DMS 273 treated with DMSO at 0.1 percent for 48 hours (cell line): ENCODE data around the gene DAB1.

Experiments
- DNase-seq: peaks from one replicate; lab custom pipeline; 2025; lab: John Stamatoyannopoulos, UW

DAB1 gene

DNA sequence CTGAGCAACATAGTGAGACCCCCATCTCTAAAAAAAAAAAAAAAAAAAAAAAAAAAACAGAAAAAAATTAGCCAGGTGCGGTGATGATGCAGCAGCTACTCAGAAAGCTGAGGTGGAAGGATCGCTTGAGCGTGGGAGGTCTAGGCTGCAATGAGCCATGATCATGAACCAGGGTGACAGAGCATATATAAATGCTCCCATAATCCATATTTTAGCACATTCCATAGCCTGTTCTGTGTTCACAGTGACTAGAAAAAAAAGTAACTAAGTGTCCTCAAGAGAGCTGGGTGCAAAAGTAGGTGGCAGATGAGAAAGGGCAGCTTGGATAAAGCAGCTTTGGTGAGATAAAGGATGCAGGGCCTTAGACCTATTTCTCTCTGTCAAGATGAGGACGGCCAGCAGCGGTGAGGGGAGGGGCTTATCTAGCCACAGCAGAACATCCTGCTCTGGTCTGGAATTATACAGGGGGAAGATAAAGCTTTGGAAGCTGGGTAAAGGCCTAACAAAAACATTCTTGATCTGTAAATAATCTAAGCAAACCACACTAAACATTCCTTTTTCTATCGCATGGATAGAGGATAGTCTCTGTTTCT is 205.3 kb downstream of the DAB1 start:
- no peak for DNase-seq

DNA sequence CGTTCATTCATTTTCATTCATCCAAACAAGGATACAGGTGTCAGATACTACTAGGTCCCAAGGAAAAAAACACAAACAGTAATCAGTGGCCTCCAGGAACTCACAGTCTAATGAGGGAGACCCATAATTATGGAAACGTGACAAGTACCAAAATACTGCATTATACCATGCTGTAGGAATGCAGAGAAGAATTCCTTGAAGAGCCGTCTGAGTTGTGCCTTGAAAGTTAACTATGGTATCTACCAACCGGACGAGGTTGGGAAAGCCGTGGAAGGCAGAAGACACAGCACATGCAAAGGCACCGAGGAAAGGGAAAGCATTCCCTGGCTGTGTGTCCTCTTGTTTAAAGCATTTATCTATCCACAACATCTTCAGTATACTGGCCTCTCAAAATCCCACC is 206.0 kb downstream of the DAB1 start:
- DNase-seq, result no peak

DNA sequence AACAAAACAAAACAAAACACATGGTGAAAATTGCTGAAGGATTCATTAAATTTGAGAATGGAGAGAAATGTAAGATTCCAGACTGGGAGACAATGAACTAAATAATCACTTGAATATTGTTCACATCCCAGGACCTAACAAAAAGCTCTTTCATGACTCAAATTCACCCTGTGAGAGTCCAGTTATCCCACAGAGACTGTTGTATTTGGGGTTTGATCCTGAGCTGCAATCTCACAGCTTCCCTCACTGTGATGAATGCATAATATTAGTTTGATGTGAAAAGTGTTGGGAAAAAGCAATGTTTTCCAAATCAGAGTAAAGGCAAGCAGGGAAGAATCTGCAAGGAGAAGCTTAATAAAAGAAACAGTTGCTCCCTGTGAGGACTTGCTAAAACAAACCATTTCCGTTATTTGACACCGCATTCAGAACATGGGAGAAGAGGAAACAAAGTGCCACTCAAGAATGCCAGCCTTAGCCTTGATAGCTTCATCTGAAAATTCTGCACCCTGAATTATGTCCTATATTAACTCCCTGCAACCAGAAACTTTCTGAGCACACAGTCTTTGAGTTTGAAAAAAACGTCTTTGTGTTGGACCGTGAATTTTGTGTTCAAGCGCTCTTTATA is 208.8 kb downstream of the DAB1 start:
- no peak for DNase-seq

DNA sequence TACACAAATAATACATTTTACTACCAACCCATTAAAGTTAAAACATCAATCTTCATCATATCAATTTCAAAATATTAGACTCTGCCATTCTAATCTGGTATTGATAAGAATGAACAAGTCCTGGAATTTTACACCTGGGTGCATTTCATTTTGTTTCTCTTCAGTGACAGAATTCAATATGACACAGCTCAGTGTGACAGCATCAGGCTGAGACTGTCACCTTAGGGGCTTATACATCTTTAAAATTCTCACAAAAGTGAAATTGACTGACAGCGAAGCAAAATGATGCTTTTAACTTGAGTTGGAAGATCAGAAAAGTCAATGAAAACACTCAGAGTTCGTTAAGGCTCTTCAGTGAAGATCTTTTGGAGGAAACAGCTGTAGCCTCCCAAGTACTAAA is 213.0 kb downstream of the DAB1 start:
- no peak for DNase-seq

DNA sequence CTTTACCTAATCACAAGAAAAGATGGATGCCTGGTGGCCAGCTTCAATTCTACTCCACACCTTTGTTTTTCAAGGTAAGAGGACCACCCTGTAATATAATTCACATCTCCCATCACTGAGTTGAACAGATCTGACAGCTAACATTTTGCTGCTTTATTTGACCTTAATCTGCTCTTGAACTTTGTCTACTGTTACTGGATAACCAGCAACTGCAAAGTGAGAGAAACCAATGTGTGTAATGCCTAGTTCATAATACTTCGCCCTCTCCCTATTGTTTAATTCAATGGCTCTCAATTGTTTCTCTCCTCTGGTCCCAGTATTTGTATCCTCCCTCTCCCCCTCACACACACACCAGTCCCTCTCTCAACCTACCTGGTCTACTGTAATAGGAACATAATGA is 214.4 kb downstream of the DAB1 start:
- DNase-seq, result no peak

DNA sequence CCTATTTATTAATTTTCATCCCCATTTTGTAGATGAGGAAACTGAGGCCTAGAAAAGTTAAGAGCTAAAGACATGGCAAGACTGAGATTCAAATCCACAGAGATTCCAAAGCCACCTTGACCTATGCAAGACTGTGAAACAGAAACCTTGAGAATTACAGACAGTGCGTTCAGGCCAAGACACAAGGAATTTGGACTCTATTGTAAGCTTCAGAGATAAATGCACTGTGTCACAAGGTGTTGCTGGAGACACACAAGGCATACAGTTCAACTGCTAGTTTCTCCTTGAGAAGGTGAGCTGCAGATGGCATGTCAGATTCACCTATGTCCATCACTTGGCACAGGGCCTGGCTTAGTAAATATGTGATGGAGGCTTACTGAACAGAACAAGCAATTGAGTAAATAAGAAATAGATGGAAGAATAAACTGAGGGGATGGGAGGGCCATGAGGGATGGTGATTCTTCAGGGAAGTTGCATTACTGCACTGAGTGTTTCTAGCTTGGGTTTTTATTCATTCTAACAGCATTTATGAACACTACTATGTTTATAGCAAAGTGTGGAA is 215.0 kb downstream of the DAB1 start:
- no peak for DNase-seq

DNA sequence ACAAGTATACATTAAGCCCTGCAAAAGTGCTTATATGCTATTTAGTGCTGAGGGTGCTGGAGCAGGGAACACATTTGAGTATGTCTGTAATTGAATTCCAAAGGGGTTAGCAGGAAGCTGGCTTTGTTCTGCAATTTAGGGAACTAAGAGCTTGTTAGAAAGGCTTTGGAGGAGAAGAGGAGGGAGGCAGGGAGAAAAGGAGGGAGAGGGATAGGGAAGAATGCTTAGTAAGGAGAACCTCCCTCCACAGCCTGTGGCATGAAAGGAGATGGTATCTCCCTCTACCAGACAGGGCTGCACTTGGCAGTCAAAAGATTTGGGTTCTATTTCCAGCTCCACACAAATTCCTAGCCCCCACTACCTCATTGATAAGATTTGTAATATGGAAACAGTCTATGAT is 217.8 kb downstream of the DAB1 start:
- DNase-seq, result no peak

DNA sequence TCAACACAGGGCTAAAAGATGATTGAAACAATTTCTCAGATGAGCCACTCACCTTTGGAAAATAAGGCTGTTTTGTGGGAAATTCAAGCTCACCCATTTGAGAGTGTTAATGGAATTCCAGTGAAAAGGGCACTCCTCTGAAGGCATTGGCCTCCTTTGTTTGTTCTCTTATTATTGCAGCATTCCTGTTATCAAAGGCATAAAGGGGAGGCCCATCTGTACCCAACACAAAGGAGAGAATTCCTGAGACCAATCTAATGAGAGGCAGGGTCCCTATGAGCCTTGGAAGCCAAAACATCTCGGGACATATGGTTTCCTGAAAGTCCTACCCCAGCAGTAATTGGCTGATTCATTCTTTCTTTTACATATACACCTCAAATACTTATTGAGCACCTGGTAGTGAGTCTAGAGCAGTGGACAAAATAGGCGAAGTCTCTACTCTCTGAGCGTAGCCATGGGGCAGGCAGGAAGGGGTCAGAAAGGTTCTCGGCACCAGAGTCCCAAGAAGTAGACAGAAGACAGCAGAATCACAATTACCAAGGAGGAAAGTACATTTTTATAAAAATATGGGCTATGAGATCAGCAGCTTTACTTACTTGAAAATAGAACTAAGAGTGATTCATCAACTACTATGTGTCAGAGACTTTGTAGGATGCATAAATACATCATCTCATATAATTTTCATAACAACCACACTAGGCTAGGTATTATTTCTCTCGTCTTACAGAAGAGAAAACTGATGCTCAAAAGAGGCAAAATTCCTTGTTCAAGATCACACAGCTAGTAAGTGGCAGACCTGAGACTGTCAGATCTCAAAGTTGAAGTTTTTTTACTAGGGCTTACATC is 218.7 kb downstream of the DAB1 start:
- DNase-seq, result no peak

DNA sequence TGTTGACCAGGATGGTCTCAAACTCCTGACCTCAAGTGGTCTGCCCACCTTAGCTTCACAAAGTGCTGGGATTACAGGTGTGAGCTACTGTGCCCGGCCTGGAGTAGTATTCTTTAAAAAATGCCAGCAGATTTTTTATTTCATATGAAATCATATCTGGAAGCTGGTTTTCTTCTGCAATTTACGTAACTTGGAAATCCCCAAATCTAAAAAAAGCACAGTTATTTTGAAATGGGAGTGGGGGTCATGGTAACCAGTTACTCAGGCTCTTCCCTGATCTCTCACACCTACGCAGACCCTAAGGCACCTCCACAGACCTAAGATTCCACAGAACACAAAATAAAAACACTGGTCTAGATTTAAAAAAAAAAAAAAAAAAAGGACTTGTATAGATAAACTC is 219.8 kb downstream of the DAB1 start:
- no peak for DNase-seq

DNA sequence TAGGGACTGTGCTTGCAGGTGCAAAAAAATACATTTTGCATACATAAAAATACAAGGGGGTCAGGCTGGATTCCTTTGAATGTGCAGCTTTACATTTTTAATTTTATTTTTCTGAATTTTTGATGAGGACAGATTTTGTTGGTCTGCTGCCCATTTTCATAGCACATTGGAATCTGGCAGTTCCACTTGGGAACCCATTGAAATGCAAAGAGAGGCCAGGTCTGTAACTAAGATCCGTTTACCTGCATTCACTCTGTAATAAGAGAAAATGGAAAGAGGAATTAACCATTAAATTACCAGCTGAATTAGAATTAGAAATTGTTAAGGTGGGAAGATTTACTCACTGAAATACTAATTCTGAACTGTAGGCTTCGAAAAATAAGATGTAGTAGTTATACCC is 221.6 kb downstream of the DAB1 start:
- DNase-seq, result no peak

DNA sequence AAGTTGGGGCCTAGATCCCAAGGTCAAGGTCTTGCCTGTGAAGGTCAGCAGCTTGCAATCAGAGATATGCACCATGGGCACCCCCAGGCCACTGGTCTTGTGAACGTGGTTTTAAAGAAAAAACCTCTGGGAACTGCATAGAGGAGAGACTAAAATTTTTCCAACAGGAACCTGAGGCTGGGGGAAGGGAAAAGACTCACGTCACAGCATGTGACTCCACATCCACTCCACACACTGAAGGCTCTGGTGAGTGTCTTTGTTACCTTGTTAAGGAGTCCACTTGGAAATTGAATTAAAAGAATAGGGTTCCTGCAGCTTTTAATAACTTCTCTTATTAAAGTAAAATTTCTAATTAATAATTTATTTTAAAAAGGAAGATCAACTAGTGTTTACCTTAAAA is 224.9 kb downstream of the DAB1 start:
- DNase-seq, result no peak

DNA sequence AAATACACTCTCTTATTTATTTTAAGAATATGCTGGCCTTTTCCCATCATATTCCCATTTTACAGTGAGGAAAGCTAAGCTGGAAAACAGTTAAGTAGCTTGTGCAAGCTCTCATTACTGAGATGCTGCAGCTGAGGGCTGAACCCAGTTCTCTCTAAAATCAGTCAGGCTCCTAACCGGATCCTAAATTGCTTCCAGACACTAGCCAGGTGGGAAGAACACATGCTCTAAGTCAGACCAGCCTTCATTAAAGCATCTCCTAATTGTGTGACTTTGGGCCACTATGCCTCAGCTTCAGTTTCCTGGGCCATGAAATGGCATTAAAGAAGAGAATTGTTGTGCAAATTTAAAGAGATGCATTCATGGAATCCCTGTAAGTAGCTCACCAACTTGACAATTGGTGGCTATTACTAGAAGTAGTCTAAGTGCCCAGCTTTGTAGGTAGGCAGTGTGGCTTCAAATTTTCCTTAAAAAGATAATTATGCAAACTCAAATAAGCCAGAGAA is 228.4 kb downstream of the DAB1 start:
- no peak for DNase-seq

DNA sequence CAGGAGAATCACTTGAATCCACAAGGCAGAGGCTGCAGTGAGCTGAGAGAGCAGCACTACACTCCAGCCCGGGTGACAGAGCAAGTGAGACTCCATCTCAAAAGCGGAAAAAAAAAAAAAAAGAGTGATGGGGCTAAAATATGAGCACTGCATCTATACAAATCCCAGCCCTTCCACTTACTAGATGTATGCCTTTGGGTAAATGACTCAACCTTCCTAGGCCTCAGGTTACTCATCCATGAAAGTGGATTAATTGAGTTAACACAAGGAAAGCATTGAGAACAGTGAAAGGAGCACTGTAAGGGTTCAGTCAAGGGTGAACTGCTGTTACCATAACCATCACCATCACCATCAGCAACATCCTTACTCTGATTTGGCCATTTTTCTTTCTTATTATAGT is 231.6 kb downstream of the DAB1 start:
- DNase-seq, result no peak

DNA sequence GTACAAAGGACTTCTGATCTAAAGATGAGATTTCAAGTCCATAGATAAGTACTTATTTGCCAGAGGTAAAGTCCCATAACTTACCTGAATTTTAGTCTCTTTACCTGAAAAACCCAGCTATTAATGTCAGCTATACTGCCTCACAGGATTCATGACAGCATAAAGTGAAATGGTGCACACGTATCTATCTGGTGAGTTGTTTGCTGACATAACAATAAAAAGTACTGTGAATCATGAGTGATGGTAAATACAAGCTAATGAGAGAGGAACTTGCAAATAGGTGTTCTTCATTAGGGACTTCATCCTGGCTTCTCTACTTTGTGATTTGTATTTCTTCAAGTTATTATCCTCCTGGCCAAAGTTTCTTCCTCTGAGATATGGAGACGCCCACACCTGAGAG is 233.0 kb downstream of the DAB1 start:
- DNase-seq, result no peak

DNA sequence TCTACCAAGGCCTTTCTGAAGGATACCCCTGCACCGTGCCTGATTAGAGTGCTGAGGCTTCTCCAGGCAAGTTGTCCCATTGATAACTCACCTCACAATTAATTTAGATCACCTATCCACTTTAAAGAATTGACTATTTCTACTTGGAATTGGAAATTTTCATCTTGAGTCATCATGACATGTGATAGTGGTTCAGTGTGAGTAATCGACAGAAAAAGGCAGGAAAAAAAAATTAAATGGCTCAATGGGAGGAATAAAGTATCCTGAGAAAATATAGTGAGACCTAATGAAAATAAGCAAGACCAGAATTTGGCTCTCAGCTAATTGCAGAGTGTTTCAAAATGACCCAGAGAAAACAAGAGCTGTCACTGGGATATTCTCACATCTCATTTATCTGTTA is 235.7 kb downstream of the DAB1 start:
- DNase-seq, result no peak

DNA sequence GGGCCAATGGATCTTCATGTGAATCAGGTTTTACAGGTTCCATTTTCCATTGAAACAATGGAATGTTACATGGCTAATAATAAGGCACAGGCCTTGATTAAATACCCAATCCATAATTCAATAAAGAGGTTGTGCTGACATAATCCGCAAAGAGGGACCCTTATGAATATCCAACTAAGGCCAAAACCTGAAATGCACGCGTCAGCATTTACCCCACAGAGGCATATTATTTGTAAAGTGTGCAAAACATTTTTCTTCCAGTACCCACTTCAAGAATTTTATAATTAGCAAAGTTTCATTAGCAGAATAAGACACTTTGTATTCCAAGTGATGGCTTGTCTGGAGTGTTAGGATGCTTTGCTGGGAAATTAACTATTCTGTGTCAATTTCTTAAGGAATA is 237.4 kb downstream of the DAB1 start:
- no peak for DNase-seq

DNA sequence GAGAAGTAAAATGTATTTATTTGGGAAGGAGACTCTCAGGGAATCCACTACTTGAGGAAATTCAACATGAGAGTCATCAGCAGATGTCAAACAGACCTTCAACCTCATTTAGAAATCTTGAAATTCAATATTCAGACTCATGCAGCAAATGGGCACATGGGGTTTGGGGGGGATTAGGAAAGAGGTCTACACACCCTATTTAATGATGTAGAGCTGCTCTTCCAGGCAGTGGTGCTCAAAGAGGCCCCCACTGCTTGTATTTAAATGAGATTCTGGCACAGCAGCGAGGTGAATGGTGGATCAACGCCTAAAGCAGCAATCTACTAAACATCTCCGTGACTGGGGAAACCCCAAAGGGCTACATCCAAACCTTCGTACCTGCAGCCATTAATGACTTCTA is 244.9 kb downstream of the DAB1 start:
- no peak for DNase-seq

DNA sequence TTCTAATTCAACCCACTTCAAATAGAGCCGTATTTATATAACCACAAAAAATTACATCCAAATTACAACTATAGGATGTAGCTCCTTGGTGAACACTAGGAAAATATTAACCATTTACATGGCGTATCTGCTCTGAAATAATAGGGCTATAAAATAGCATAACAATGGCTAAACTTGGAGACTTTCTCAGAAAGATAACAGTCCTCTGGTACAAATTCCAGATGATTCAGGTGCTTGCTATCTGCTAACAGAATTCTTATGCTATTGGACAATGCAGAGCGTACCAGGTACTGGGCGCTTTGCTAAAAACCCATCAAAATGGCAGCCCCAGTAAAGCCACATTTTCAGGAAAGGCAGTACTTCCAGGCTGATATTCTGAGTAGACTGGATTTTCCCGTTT is 248.4 kb downstream of the DAB1 start:
- DNase-seq, result no peak

DNA sequence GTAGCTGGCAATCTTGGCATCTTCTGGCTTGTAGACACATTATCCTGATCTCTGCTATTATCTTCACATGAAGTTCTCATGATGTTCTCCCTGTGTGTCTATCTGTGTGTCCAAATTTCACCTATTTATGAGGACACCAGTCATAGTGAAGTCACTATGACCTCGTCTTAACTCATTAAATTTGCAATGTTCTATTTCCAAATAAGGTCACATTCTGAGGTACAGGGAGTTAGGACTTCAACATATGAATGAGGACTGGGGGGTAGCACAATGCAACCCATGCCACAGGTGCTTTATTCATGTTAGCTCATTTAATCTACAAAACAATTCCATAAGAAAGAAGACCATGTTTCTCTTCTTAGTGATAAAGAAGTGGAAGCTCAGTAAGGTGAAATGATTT is 251.8 kb downstream of the DAB1 start:
- DNase-seq, result no peak

DNA sequence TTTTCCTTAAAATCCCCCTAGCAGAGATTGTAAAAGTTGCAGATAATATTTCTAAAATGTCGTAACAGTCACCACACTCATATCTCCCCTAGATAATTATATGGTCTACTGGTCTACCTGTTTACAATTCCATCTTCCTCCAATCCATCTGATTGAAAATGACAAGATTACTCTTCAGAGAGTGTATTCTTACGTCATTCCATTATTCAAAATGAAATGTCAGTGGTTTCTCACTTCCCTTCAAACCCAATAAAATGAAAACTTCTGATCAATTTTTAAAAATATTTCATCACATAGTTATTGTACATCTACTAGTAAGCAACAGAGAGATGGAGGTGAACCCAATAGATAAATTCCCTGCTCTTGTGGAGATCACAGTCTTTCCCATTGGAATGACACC is 255.9 kb downstream of the DAB1 start:
- no peak for DNase-seq

DNA sequence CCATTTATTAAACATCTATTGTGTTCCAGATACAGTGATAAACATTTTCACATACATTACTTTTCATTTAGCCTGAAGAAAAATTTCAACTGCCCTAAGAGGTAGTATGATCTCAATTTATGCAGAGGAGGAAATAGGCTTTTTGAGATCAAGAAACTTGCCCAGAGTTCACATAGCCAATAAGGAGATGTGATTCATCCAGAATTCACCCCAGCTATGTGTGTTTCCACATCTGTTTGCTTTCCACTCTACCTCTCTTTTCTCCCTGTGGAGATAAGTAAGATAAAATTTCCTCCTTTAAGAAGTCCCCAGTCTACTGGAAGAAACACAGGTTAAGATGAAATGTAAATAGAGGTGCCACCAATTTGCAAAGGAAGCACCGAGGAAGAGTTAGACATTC is 258.3 kb downstream of the DAB1 start:
- no peak for DNase-seq

DNA sequence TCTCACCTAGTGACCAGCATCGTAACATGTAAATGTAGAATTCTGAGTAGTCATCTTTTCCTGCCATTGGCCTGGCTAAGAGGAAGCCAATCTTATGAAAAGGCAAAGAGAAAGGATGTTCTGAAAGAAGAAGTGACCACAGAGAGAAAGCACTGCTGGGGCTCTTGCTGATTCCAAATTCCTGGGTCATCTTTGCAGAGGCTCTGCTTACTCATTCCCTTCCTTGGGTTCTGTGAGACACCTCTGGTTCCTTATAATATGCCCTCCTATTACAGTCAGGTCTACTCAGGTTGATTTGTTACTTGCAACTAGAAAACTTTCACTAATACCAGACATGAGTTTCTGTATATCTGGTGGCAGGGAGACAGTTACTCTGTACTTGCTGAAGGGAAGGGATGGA is 259.3 kb downstream of the DAB1 start:
- DNase-seq, result no peak

DNA sequence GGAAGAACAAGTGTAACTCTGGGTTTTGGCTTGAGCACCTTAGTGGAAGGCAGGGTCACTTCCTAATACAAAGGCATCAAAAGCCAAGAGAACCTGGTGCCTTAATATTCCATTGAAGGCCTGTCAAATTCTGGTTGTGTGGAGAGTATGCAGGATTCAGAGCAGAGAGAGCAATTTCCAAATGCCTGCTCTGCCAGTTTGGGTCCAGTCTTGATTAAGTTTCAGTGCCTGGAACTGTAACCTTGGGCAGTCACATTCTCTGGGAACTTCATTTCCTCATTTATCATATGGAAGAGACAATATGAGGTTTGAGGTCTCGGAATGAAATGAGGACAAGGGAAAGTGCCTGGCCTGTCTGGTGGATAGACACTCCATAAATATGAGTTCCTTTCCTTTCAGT is 260.1 kb downstream of the DAB1 start:
- no peak for DNase-seq
